B cell (primary cell): ENCODE results near the gene KLF4.

Experiments used
- EZH2 ChIP-seq: IDR thresholded peaks from 2 replicates; pipeline ENCODE4 v1.6.1; 2012; ENCODE audit warnings: borderline replicate concordance, low read depth, mild to moderate bottlenecking, moderate library complexity, low read length; ENCODE audit not compliant: insufficient read depth, poor library complexity, severe bottlenecking
- TF ChIP-seq, protein P1 (sequence below): fragments of 200-600 bp; IDR thresholded peaks from one replicate; pipeline ENCODE4 v1.8.0; 2022; ENCODE audit warnings: antibody characterized with exemption, mild to moderate bottlenecking

DNA sequence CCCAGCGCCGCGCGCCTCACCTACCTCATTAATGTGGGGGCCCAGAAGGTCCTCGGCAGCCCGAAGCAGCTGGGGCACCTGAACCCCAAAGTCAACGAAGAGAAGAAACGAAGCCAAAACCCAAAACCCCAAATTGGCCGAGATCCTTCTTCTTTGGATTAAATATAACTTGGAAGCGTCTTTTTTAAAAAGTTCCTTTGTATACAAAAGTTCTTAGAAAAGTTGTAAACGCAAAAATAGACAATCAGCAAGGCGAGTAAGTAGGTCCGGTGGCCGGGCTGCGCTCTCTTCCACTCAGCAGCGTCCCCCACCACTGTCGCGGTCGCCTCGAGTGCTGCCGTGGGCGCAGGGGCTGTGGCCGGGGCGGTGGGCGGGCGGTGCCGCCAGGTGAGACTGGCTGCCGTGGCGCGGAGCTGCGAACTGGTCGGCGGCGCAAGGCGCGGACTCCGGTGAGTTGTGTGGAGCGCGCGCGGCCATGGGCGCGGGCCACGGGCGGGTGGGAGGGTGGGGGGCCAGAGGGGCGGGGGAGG is 360 bp downstream of the KLF4 start:
- TF ChIP-seq, protein P1, sequence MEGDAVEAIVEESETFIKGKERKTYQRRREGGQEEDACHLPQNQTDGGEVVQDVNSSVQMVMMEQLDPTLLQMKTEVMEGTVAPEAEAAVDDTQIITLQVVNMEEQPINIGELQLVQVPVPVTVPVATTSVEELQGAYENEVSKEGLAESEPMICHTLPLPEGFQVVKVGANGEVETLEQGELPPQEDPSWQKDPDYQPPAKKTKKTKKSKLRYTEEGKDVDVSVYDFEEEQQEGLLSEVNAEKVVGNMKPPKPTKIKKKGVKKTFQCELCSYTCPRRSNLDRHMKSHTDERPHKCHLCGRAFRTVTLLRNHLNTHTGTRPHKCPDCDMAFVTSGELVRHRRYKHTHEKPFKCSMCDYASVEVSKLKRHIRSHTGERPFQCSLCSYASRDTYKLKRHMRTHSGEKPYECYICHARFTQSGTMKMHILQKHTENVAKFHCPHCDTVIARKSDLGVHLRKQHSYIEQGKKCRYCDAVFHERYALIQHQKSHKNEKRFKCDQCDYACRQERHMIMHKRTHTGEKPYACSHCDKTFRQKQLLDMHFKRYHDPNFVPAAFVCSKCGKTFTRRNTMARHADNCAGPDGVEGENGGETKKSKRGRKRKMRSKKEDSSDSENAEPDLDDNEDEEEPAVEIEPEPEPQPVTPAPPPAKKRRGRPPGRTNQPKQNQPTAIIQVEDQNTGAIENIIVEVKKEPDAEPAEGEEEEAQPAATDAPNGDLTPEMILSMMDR: no peak
- no peak for TF ChIP-seq EZH2
